GM13976 (cell line): ENCODE results near the gene TCF4.

Experiments
- DNase-seq: peaks from one replicate; pipeline ENCODE4 v3.0.0; 2012; ENCODE audit warnings: low spot score
- in situ Hi-C: fragments of 300-500 bp; cut with MboI; formaldehyde crosslinking; loops from one replicate; pipeline ENCODE4 v1.12.0; 2022; ENCODE audit warnings: low sequenced_read_pairs, mixed read lengths, inconsistent platforms; ENCODE audit not compliant: unreplicated experiment
- TF ChIP-seq, protein P1 (sequence below): IDR thresholded peaks from 2 replicates; pipeline ENCODE4 v1.5.1; 2012; ENCODE audit warnings: borderline replicate concordance, mild to moderate bottlenecking; ENCODE audit not compliant: insufficient read depth; ENCODE audit errors: extremely low read depth, missing control alignments, control extremely low read depth

Gene TCF4

GRCh38 chr18:55425698-55426097 lies 162.3 kb downstream of the TCF4 start:
- in situ Hi-C loops = no loop called here
- TF ChIP-seq, protein P1, sequence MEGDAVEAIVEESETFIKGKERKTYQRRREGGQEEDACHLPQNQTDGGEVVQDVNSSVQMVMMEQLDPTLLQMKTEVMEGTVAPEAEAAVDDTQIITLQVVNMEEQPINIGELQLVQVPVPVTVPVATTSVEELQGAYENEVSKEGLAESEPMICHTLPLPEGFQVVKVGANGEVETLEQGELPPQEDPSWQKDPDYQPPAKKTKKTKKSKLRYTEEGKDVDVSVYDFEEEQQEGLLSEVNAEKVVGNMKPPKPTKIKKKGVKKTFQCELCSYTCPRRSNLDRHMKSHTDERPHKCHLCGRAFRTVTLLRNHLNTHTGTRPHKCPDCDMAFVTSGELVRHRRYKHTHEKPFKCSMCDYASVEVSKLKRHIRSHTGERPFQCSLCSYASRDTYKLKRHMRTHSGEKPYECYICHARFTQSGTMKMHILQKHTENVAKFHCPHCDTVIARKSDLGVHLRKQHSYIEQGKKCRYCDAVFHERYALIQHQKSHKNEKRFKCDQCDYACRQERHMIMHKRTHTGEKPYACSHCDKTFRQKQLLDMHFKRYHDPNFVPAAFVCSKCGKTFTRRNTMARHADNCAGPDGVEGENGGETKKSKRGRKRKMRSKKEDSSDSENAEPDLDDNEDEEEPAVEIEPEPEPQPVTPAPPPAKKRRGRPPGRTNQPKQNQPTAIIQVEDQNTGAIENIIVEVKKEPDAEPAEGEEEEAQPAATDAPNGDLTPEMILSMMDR = no peak
- DNase-seq = no peak

- TF ChIP-seq, protein P1 = no peak
- in situ Hi-C loops = loop anchor here (25.0 kb wide), 1 partner anchor 365 kb away; no protein-coding TSS in a partner anchor
- no peak for DNase-seq
These were observed 165.4 kb downstream of the TCF4 start for GRCh38 chr18:55422456-55423180.

DNA sequence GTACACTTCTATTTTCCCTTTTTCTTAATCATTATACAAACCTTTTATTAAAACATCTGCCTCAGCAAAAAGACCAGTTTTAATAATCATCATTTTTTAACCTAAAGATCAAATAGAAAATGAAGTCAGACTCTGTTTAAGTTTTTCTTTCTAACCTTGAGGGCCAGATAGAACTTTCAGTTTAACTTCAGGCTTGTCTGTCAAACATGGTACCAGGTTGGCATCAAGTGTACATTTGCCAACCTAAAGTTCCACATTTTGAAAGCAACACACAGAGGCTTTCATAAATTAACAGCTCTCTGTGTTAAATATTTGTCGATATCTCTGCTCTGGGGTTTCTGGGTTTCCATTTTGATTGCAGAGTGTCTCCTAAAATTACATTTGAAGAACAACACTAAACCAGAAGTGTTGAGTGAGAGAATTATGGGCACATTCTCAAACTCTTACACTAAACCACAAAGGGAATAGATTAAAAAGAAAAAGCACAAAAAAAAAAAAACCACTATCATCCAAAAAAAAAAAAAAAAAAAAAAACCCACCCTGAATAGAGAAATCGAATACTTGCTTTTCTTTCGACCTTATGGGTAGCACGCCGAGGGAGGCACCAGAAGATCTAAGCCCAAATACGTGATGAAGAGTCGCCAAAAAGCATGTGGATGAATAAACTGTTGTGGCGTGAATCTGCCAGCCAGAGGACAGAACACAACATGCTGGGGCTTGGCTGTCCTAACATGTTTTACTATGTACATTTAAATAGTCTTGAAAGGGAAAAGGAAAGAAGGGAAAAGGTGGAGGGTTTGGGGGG lies 166.2 kb downstream of the TCF4 start:
- DNase-seq = no peak
- TF ChIP-seq, protein P1 = no peak
- in situ Hi-C loops = loop anchor here (25.0 kb wide), 1 partner anchor 365 kb away; no protein-coding TSS in a partner anchor

DNA sequence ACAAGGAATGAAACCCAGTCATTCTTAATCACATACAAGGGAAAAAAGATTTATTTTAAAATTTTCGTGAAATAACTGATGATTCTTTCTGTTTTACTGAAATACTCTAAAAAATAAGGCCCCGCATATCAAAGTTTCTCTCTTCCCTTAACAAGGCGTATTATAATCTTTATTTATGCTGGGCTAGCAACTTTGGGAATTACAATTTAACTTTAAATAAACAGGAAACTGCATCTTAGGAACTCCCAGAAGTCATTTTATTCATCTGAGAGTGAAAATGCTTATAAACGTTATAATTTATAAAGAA lies 166.7 kb downstream of the TCF4 start:
- TF ChIP-seq, protein P1 = no peak
- in situ Hi-C loops = loop anchor here (25.0 kb wide), 1 partner anchor 366 kb away; no protein-coding TSS in a partner anchor
- DNase-seq = no peak

- DNase-seq = no peak
- TF ChIP-seq, protein P1 = no peak
- in situ Hi-C loops = loop anchor here (25.0 kb wide), 1 partner anchor 367 kb away; no protein-coding TSS in a partner anchor
These were observed 167.2 kb downstream of the TCF4 start for GRCh38 chr18:55420665-55421307.

DNA sequence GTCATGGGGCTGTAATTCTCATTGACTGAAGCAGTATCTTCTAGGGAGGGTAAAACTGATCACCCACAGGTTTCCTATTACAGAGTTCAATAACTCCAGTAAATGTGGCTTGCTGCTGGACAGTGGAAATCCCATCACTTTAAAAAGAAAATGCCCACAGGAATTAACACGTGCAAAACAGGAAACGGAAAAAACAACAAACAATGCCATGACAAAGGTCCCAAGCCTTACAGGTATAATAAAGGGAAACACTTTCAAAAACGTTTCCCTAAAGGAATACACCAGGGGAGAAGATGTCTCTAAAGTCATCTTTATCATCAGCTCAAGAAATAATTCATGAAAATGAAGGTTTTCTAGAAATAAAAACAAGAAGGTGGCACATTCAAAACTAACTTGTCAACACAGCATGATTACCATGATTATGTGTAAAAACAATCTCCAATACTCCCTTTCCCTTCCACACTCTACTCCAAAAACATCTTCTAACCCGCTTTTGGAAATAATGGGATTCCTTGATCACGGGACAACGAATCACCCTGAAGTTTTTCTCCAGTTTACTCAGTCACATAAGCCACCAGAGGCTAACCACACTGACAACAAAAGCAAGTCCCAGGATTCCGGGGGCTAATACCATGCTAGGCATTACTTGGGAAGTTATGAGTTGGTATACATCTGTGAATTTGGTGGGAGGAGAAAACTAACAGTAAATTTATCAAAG lies 167.9 kb downstream of the TCF4 start:
- TF ChIP-seq, protein P1 = no peak
- DNase-seq = no peak
- in situ Hi-C loops = loop anchor here (25.0 kb wide), 1 partner anchor 367 kb away; no protein-coding TSS in a partner anchor
